PC-3 (cell line): Measurements from ENCODE around the gene GSN.

Source experiments
- CTCF ChIP-seq: fragments of 300-600 bp; sonication (generic); conservative IDR thresholded peaks from 2 replicates; pipeline ENCODE4 v1.5.1; 2017; ENCODE audit warnings: antibody characterized with exemption, low read depth, mild to moderate bottlenecking, low read length
- EZH2phosphoT487 ChIP-seq: fragments of 300-600 bp; sonication (generic); IDR thresholded peaks from 2 replicates; pipeline ENCODE4 v1.6.1; 2018; ENCODE audit warnings: mild to moderate bottlenecking, antibody characterized with exemption, low read length, borderline replicate concordance

- no peak for TF ChIP-seq CTCF
- no peak for TF ChIP-seq EZH2phosphoT487
Measured at GRCh38 chr9:121339437-121339836, 71.5 kb downstream of the GSN start.
